GM12891 (cell line): ENCODE results near the gene NDST4.

Source experiments
- PAX5 ChIP-seq: IDR thresholded peaks from 2 replicates; pipeline ENCODE4 v1.6.1; 2011; ENCODE audit warnings: low read length, moderate library complexity, mild to moderate bottlenecking; ENCODE audit not compliant: insufficient read depth, severe bottlenecking
- POLR2A ChIP-seq: IDR thresholded peaks from 2 replicates; pipeline ENCODE4 v1.6.1; 2011; ENCODE audit warnings: low read depth, low read length, control low read depth
- POLR2AphosphoS5 ChIP-seq: IDR thresholded peaks from 2 replicates; pipeline ENCODE4 v1.6.1; 2011; ENCODE audit warnings: low read depth, low read length, control low read depth
- SPI1 ChIP-seq: IDR thresholded peaks from 2 replicates; pipeline ENCODE4 v1.6.1; 2011; ENCODE audit warnings: low read depth, low read length, control low read depth
- TAF1 ChIP-seq: IDR thresholded peaks from 2 replicates; pipeline ENCODE4 v1.6.1; 2011; ENCODE audit warnings: low read depth, low read length, control low read depth

- TF ChIP-seq POLR2A: no peak
- no peak for TF ChIP-seq TAF1
- no peak for TF ChIP-seq POLR2AphosphoS5
- no peak for TF ChIP-seq PAX5
- TF ChIP-seq SPI1: no peak
Observed at GRCh38 chr4:115108850-115109249, 4.6 kb downstream of the NDST4 start.
